Hypothalamus (tissue), 51 donors: ENCODE measurements around the gene MVB12B.
A peak's percentile ranks its signal among the peaks of the same experiment; 100 is the strongest.
"Not testable (repeated sequence)": the region's sequence is repeated elsewhere in the genome, so short reads cannot be mapped to it uniquely, and the experiment has no call there.

ENCODE experiments used
- DNase-seq, 51 donors: peaks; one replicate each; lab custom pipeline; 2025; lab: John Stamatoyannopoulos, UW

Gene MVB12B, protein sequence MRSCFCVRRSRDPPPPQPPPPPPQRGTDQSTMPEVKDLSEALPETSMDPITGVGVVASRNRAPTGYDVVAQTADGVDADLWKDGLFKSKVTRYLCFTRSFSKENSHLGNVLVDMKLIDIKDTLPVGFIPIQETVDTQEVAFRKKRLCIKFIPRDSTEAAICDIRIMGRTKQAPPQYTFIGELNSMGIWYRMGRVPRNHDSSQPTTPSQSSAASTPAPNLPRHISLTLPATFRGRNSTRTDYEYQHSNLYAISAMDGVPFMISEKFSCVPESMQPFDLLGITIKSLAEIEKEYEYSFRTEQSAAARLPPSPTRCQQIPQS

DNA sequence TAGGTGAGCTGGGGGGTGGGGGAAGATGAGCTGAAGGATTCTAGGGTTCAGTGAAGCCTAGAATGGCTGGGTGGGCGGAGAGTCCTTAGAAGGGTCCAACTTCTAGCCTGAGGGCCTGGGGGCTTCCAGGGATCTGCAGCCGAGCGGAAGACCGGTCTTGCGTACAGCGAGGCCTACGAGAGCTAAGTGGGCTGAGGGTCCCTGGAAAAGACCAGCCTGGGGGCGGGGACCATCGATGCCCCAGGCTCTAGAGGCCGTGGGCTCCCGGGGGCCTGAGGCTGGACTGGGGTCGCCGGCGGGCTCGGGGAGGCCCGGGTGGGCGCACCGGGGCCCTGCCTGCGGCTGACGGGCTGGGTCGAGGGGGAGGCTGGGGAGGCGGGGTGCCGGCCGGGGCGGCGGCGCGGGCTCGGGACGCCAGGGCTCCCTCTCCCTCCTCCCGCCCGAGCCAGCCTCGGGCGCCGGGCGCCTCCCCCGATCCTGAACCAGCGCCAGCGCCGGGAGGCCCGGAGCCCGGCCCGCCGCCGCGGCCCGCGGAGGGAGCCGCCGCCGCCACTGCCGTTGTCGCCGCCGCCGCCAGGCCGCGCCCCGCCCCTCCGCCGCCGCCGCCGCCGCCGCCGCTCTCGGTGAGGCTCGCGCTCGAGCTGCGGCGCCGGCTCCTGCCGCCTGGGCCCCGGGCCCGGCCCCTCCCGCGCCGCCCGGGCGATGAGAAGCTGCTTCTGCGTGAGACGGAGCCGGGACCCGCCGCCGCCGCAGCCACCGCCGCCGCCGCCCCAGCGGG lies at the start of gene MVB12B:
Gene MVB12B (plus strand): TSS at position 602 of the 778 bp plus-strand sequence. CDS start 101 bp downstream, at position 703.
- peak in 18 of 51 donors; percentile 32 to 71 (median 46) for DNase-seq

DNA sequence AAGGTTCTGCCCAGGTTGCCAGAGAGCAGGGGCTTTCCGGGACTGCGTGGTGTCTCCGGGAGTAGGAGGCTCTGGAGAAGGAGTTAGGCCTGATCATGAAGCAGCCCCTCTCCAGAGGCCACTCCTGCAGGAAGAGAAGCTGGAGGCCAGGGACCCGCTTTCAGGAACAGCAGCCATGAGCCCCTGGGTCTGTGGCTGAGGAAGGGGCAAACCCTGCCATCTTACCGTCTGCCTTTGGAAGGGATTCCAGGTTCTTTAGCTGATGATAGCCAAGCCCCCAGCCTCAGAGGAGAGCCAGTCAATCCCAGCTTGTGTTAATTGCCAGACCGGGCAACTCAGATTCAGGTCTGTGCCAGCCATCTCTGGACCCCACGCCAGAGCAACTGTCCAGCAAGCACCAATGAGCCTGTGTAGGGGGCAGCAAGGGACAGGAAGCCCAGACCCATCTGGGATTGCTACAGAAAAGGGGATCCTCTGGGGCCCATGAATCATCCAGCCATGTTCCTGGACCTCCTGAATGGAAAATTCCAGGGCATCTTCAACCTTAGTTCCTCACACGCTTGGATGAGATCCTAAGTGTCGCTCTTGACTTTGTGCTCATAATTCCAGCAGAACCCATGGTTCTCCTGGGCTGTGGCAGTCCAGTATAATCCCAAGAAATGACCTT lies 42.7 kb upstream of the MVB12B start:
- no peak for DNase-seq

DNA sequence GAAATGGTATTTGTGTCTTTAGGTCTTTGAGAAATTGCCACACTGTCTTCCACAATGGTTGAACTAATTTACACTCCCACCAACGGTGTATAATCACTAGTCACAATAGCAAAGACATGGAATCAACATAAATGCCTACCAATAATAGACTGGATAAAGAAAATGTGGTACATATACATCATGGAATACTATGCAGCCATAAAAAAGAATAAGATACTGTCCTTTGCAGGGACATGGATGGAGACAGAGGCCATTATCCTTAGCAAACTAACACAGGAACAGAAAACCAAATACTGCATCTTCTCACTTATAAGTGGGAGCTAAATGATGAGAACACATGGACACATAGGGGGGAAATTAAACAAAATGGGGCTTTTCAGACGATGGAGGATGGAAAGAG lies 41.0 kb upstream of the MVB12B start:
- not testable (repeated sequence) for DNase-seq

DNA sequence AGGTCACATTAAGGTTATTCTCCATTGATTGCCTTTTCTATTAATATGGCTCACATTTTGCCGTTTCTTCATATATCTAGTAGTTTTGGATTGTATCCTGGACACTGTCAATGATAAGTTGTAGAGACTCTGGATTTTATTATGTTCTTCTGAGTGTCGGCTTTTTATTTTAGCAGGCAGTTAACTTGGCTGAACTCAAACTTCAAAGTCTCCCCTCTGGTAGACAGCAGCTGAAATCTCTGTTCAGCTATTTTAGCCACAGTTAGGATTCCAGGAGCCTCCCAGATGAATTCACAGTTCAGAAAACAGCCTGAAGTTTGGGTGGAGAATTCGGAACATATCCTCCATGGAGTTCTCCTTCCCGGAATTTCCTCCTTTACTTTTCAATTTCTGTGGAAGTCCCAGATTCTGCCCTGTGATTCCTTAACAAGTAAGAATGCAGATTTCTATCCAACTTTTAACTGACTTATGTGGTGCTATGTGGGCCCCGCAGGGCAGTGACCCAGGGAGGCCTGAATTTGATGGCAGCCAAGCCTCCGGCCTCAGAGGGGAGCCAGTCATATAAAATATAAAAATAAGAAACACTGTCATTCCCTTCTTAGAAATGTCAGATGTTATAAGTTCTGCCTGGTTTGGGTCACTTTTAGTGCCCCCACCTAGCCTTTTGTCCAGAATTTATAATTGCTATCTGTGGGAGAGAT lies 39.3 kb upstream of the MVB12B start:
- DNase-seq: no peak

DNA sequence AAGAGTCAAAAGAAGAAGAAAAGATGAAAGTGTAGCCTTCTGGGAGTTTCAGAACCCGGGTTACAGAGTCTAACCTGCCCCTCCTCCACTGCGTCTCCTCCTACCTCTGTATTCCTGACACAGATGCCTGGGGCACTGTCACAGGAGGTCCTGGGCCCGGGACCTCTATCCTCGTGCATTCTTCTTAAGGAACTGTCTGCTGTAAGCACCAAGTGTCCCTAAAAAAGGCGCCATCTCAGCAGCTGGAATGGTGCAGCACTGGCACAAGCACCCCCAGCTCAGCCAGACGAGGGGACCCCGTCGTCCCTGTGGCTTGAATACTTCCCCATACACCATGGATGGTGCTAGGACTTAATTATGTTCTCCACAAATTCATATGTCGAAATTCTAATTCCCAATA lies 35.8 kb upstream of the MVB12B start:
- DNase-seq: no peak

DNA sequence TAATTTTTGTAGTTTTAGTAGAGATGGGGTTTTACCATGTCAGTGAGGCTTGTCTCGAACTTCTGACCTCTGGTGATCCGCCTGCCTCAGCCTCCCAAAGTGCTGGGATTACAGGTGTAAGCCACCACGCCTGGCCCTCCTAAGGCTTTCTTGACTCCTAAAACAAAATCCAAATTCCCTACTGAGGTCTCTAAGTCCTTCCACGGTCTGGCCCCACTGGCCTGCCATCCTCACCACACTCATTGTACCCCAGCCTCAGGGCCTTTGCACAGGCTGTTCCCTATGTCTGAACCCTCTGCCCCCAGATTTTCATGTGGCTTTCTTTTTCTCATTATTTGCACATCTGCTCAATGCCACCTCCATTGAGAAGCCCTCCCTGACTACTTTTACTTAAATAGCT lies 34.7 kb upstream of the MVB12B start:
- no peak for DNase-seq

DNA sequence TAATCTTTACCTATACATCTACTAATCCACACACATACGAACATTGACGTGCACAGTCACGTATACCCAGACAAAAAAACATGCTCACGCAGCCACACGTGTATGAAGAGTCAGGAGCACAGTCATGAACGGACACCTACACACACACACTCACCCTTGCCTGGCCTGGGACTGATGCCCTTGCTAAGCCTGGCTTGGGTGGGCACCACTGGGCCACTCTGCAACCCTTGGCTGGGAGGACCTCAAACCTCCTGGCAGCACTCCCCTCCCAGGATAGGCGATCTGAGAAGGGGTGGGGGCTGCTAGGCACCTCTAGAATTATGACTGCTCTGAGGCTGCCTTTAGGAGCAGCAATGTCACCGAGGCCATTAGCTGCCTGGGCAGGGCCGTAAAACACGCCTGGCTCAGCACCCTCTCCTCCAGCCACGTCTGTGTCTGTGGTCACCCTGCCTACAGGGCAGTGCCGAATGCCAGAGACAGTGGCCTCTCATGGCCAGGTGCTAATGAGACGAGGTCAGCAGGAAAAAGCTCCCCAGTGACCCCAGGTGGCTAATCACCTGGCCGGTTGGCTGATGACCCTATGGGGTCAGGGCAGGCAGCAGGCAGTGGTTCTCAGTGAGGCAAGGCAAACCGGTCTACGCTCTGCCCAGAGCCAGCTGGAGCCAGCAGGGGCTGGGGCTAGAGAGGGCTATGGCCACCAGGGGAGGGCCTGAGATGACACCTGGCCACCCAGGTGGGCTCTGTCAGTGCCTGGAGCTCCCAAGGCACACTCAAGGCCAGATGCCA lies 33.7 kb upstream of the MVB12B start:
- DNase-seq: no peak

DNA sequence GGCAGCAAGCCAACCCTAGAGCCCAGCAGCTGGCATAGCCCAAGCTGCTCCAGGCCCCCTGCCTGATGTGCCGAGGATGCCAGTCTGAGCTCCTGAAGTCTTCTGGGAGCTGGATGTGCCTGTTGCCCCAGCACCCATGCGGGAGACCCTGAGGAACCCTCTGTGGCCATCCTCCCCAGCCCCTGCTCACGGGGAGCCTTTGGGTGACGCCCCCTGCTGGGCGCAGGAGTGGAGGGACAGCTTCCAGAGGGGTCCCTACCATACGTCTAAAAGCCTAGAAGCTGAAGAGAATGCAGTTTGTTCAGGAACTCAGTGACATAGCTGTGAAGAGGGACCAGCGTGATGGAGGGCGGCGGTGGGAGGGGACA lies 33.1 kb upstream of the MVB12B start:
- DNase-seq: no peak

DNA sequence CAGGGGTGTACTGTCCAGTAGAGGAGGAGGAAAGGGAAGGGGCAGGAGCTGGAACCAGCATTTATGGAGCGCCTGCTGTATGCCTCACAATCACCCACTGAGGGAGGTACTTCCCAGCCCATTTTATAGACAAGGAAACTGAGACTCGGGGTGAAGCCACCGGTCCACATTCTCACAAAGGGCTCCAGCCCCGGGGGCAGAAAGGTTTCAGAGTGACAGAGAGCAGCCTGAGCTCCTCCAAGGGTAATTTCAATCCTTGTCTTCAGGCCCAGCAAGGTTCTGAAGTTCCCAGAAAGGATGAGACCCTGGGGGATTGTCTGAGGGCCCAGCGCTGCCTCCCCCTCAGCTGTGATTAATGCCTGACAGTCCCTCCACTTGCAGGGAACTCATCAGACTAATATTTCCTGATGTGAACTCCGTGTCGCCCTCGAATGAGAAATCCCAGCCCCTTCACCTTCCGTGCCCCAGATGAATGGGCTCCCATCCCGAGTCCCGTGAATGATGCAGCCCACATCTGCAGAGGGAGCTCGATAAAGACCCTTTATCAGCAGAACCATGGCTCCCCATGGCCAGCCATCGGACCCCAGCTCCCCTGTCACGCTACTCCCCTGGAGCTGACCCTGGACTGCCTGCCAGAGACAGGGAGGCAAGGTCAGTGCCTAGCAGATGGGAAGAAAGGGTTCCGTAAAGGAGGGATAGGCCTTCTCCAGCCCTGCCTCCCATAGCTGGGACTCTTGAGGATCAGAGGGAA lies 32.1 kb upstream of the MVB12B start:
- DNase-seq: no peak

DNA sequence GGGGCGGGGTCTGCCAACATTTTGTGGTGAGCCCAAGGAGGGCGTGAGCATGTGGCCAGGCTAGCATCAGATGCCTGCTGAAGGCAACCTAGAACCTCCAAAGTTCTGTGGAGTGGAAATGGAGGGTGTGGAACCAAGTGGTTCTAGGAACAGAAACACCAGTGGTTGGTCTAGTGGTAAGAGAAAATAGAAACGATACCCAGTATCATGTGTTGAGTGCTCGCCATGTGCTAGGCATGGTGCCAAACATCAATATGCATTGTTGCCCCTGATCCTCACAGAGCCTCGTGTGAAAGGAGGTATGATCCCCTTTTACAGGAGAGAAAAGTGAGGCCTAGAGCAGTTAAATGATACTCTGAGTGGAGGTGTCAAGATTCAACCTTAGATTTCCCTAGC lies 31.5 kb upstream of the MVB12B start:
- no peak for DNase-seq

DNA sequence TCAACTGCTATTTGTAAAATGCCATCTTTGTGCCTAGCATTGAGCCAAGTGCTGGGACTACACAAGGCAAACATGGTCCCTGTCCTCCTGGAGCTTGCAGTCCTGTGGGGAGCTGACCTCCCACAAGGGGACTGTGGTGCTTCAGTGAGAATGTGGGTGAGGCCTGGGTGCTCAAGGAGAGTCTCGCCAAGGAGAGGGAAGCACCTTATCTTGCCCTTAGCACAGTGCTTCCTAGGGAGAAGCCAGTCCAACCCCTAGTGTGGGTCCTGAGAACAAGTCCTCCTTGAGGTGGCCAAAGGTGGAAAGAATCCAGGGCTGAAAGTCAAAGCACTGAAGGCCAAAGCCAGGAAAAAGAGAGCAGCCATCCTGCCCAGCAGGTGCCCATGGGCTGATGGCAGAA lies 31.1 kb upstream of the MVB12B start:
- no peak for DNase-seq

DNA sequence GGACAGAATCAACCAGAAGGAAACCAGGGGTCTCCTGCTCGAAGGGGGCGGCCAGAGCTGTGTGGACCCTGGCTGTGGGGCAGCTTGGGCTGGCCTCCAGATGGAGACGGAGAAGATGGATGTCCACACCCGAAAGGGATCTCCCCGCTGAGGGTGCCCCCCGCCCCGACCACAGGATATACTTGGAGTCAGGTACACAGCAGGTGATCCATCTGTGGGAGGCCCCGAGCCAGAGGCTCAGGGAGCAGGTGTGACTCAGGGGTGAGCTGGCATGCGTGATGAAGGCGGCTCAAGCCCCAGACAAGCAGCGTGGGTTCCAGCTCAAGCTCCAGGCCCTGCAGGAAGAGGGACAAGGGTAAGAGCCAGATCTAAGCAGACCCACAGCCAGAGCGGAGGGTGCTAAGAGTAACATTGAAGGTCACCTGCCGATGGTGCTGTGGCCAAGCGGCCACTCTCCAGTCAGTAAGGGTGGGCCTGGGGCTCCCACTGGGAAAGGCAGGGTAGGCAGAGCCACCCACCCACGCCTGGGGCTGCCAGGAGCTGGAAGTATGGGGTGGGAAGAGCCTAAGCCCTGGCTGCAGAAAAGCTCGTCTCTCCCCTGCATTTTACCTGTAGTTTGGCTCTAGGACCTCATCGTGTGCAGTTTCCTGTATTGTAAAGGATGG lies 30.6 kb upstream of the MVB12B start:
- DNase-seq: no peak

DNA sequence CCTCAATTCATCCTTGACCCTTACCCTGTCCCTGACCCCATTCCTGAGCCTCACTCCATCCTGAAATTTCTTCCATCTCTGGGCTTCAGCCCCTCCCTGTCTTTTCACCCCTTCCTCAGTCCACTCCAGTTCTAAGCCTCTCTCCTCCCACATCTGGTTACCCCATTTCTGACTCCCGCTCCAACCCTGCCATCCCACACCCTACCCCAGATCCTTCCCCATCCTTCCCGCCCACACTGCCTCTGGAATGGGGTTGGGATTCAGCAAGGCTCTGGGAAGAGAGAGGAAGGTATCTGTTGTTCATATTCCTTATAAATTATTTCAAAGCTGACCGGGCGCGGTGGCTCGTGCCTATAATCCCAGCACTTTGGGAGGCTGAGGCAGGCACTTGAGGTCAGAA lies 29.9 kb upstream of the MVB12B start:
- DNase-seq: no peak

DNA sequence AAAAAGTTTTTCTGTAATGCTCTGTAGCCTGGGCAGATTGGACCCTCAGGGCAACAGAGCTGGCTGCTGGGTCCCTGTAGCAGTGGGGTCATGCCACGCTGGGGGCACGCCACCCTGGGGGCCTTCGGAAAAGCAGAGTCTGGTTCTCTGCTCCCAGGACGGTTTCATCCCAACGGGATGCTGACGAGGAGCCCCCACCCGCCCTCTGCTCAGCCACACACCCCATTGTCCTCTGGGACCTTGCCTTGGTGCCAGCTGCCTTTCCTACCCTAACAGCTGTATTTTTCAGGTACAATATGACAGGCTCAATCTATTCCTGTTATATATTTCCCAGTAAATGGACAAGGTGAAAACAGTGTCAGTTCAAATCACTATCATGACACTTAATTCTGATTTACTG lies 29.0 kb upstream of the MVB12B start:
- peak in 10 of 51 donors; percentile 14 to 54 (median 18) for DNase-seq

DNA sequence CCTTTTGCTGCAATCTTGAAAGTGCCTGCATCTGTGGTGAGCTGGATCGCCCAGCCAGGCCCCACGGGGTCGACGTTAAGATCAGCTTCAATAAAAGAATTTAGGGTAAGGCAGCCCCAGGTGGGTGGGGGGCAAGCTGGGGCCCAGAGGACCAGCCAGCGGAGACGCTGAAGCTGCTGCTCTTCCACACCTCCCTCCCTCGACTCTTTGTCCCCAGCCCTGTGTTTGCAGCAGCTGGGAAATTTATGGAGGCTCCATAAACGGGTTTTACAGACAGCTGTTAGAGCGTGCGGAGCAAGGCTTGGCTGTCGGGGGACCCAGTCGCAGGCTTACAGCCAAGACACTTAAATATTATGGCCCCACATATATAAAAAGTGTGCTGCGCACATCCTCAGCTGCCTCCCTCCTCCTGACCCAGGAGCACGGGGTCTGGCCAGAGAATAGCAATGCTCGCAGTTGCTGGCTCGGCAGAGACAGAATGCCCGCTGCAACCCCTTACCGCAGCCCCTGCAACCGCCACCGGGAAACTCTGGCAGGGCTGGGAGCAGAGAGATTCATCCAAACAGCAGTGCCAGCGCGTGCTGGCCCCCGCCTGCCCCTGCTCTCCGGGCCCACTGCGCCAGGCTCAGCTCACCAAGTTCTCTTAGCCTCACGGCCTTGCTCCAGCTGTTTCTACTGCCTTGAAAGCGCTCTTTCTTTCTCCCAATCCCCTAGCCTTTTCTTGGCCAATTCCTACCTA lies 28.4 kb upstream of the MVB12B start:
- DNase-seq: peak in 44 of 51 donors; percentile 17 to 90 (median 65)

DNA sequence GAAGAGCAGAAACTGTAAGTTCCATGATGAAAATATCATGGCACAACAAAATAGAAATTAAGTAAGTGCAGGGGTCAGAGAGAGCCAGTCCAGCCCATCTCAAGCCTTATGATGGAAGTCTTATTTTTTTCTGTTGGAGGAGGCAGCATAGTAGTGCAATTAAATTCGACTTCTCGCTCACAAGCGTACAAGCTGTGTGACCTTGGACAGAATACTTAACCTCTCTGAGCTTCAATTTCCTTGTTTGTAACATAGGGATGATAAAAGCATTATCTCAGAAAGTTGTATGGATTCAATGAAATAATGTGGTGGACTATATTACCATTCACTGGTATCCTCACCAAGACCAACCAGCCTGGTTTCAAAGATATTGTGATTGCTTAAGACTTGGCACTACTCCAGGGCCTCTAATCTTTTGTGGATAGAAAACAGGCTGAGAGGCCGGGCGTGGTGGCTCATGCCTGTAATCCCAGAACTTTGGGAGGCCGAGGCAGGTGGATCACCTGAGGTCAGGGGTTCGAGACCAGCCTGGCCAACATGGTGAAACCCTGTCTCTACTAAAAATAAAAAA lies 26.8 kb upstream of the MVB12B start:
- no peak for DNase-seq

DNA sequence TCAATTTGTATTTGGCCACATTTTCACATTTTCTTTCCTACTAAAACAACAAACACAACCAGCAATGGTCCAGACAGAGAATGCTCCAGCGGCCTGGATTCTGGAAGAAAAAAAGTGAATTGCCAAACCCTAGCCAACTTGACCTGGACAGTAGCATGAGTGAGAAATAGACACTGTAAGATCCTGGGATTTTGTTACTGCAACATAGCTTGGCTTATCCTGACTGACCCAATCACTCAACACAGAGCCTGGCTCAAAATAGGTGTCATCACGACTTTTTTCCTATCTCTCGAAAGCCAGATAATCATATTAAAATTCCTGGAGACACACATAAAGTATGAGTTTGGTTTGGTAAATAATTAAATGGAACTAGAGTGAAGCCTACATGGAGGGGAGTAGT lies 25.4 kb upstream of the MVB12B start:
- DNase-seq: no peak
